Activated naive CD8-positive, alpha-beta T cell treated with anti-CD3 and anti-CD28 coated beads for 36 hours (primary cell): ENCODE results near the gene BBS2. TPM values are rescaled to one million over a fixed set of nuclear protein-coding genes. Genes with fewer than 3 reads are reported as not detected.
A peak's percentile ranks its signal among the peaks of the same experiment; 100 is the strongest.

ENCODE experiments used
- DNase-seq: peaks from one replicate; pipeline ENCODE4 v3.0.0; 2021
- H3K27ac Mint-ChIP-seq: one replicate; pipeline ENCODE4 v1.8.0; 2022; ENCODE audit warnings: mild to moderate bottlenecking, moderate library complexity, mixed read lengths
- H3K27me3 Mint-ChIP-seq: one replicate; pipeline ENCODE4 v1.8.0; 2022; ENCODE audit warnings: mild to moderate bottlenecking, mixed read lengths
- H3K36me3 Mint-ChIP-seq: one replicate; pipeline ENCODE4 v1.8.0; 2021; ENCODE audit warnings: mild to moderate bottlenecking, mixed read lengths
- H3K4me1 Mint-ChIP-seq: one replicate; pipeline ENCODE4 v1.8.0; 2021; ENCODE audit warnings: mixed read lengths
- H3K4me3 Mint-ChIP-seq: one replicate; pipeline ENCODE4 v1.8.0; 2022; ENCODE audit warnings: mild to moderate bottlenecking, moderate library complexity, mixed read lengths
- H3K9me3 Mint-ChIP-seq: one replicate; pipeline ENCODE4 v1.8.0; 2022; ENCODE audit warnings: mixed read lengths
- total RNA-seq, 2 experiments: library from RNA; stranded (reverse); gene quantifications; one replicate each; pipeline ENCODE4 v1.2.3, GENCODE V29; 2021

The BBS2 gene, protein sequence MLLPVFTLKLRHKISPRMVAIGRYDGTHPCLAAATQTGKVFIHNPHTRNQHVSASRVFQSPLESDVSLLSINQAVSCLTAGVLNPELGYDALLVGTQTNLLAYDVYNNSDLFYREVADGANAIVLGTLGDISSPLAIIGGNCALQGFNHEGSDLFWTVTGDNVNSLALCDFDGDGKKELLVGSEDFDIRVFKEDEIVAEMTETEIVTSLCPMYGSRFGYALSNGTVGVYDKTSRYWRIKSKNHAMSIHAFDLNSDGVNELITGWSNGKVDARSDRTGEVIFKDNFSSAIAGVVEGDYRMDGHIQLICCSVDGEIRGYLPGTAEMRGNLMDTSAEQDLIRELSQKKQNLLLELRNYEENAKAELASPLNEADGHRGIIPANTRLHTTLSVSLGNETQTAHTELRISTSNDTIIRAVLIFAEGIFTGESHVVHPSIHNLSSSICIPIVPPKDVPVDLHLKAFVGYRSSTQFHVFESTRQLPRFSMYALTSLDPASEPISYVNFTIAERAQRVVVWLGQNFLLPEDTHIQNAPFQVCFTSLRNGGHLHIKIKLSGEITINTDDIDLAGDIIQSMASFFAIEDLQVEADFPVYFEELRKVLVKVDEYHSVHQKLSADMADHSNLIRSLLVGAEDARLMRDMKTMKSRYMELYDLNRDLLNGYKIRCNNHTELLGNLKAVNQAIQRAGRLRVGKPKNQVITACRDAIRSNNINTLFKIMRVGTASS
- 1 to 10 TPM; 9.3 to 9.6 TPM for total RNA-seq

GRCh38 chr16:56519459-56520250 is at the start of gene BBS2:
TSS of gene BBS2 (minus strand) at chr16:56520024. CDS start at chr16:56519862, 162 bp downstream.
- Mint-ChIP-seq H3K27me3 (no peaks in the 10 kb centered on the region), H3K36me3 (no peaks in the 10 kb centered on the region), H3K4me1 (peaks cover 38% of the 10 kb centered on the region), H3K9me3 (no peaks in the 10 kb centered on the region), H3K4me3 (peak within 1 kb of the TSS; percentile 80), H3K27ac (peak within 1 kb of the TSS; percentile 81)
- peak; percentile 87 for DNase-seq

DNA sequence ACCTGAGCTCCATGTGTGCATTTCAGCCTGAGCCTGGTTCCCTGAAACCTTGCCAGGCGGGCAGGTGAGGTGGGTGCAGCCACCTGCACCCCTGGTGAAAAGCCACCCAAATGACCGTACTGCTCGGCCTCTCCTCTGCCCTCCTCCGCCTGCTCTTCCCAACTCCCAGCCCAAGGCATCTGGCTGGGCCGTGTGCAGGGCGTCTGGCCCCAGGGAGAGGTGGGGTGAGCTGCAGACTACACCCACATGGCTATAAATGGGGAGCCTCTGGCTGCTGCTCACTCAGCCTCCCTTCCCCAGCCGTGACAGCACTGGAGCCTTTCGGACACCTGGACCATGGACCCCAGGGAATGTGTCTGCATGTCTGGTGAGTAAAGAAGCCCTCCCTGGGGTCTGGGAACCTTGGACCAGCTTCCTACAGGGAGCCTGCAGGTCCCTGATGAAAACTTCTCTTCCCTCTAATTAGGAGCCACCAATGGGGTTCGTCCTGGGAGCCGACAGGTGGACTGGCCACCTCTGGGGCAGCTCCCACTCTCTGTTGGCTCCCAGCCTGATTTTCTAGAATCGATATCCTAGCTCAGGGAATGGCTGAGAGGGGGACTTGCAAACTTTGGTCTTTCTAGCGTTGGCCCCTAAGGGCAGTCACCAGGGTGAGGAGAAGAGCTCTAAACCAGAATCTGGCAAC is 45.1 kb upstream of the BBS2 start, which contains the start of gene MT4:
Gene MT4, plus strand, starts transcription at position 281 of the 685 bp plus-strand sequence. Its CDS starts 56 bp downstream, at position 337.
- Mint-ChIP-seq H3K27ac (no peak within 1 kb of the TSS), H3K27me3 (peaks cover 3% of the 10 kb centered on the region), H3K4me1 (no peaks in the 10 kb centered on the region), H3K4me3 (no peak within 1 kb of the TSS), H3K36me3 (no peaks in the 10 kb centered on the region), H3K9me3 (no peaks in the 10 kb centered on the region)
- no peak for DNase-seq

DNA sequence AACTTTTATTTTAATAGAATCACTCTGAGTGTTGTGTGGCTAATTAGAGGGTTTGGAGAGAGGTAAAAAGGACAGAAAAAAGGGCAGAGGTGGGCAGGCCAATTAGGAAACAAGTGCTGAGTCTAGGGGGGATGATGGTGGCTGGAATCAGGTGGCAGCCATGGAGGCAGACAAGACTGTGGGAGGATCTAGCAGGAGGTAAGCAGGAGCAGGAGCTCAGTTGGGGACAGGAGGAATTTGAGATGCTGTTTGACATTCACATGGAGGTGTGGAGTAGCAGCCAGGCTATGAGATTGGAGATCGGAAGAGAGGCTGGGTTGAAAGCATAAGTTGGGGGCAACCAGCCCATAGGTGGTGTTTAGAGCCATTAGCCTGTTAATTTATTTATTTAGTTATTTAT is 41.3 kb upstream of the BBS2 start:
- no peak overlapping the region for H3K27ac Mint-ChIP-seq
- H3K4me1 Mint-ChIP-seq: no peaks in the 10 kb centered on the region
- peaks cover 3% of the 10 kb centered on the region for H3K27me3 Mint-ChIP-seq
- no peaks in the 10 kb centered on the region for H3K9me3 Mint-ChIP-seq
- H3K36me3 Mint-ChIP-seq: no peaks in the 10 kb centered on the region
- no peak for DNase-seq
- no peak overlapping the region for H3K4me3 Mint-ChIP-seq

DNA sequence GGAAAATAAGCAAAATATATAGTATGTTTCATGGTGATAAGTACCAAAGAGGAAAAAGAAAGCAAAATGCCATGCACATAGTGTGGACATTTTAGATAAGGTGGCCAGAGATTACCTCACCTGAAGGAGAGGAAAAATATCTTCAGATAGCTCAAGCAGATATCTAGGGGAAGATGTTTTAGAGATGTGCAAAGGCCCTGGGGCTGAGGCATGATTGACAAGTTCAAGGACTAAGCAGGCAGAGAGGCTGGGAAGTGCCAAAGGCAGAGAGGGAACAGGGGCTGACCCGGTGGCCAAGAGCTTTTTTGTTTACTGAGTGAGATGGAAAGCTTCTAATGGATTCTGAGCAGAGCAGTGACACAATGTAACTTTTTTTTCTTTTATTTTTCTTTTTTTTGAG is 40.6 kb upstream of the BBS2 start:
- DNase-seq: no peak
- H3K4me1 Mint-ChIP-seq: no peaks in the 10 kb centered on the region
- no peaks in the 10 kb centered on the region for H3K9me3 Mint-ChIP-seq
- no peaks in the 10 kb centered on the region for H3K27me3 Mint-ChIP-seq
- H3K27ac Mint-ChIP-seq: no peak overlapping the region
- H3K36me3 Mint-ChIP-seq: no peaks in the 10 kb centered on the region
- no peak overlapping the region for H3K4me3 Mint-ChIP-seq

GRCh38 chr16:56559109-56559508 is 39.3 kb upstream of the BBS2 start:
- no peak overlapping the region for H3K27ac Mint-ChIP-seq
- H3K36me3 Mint-ChIP-seq: no peaks in the 10 kb centered on the region
- no peaks in the 10 kb centered on the region for H3K27me3 Mint-ChIP-seq

DNA sequence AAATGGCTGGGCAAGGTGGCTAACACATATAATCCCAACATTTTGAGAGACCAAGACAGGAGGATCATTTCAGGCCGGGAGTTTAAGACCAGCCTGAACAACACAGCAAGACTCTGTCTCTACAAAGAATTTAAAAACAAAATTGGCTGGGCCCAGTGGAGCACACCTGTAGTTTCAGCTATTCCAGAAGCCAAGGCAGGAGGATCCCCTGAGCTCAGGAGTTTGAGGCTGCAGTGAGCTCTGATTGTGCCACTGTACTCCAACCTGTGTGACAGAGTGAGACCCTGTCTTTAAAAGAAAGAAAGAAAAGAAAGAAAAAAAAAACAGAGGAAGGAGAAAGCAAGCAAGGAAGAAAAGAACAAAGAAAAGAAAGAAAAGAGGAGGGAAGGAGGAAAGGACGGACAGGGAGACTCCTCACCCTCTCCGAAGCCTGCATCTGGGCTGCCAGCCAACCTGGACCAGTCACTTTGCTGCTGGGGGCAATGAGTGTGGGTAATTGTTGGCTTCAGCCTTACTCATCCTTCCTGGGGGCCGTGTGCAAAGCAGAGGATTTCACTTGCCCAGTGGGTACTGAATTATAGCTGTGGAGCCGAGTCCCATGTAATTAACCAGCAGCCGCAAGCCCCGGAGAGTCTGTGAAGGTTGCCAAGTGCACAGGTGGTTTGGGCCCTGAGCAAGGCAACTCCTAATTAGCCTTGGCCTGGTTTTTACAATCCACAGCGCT is 38.4 kb upstream of the BBS2 start:
- no peaks in the 10 kb centered on the region for H3K36me3 Mint-ChIP-seq
- H3K4me1 Mint-ChIP-seq: no peaks in the 10 kb centered on the region
- no peak overlapping the region for H3K27ac Mint-ChIP-seq
- DNase-seq: no peak
- H3K27me3 Mint-ChIP-seq: no peaks in the 10 kb centered on the region
- no peak overlapping the region for H3K4me3 Mint-ChIP-seq
- no peaks in the 10 kb centered on the region for H3K9me3 Mint-ChIP-seq

More at GRCh38 chr16:56559109-56559508, 39.3 kb upstream of the BBS2 start:
- H3K9me3 Mint-ChIP-seq: no peaks in the 10 kb centered on the region
- no peak for DNase-seq
- H3K4me1 Mint-ChIP-seq: no peaks in the 10 kb centered on the region
- no peak overlapping the region for H3K4me3 Mint-ChIP-seq

DNA sequence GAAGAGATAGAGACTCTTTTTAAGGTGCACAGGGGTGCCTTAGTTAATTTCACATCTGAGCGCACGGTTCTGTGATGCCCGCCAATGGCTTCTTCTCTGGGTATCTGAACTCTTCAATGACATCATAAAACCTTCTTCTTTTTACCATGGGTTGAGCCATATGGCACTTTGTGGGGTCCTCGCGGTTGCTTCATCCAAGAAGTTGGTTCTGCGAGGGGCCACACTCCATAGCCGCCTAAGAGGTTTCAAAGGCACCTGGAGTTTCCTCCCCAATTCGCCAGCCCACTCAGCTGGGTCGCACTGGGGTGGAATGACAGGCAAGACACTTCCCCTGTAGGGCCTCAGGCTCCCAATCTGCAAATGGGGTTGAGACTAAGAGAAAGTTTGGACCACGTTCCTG is 34.6 kb upstream of the BBS2 start:
- Mint-ChIP-seq H3K27ac (no peak overlapping the region), H3K4me1 (peaks cover 5% of the 10 kb centered on the region), H3K9me3 (no peaks in the 10 kb centered on the region), H3K4me3 (no peak overlapping the region), H3K36me3 (no peaks in the 10 kb centered on the region), H3K27me3 (no peaks in the 10 kb centered on the region)
- DNase-seq: no peak

GRCh38 chr16:56551796-56552738 is 32.2 kb upstream of the BBS2 start:
- Mint-ChIP-seq H3K4me1 (peaks cover 17% of the 10 kb centered on the region), H3K27me3 (no peaks in the 10 kb centered on the region), H3K36me3 (no peaks in the 10 kb centered on the region), H3K27ac (no peak overlapping the region), H3K4me3 (no peak overlapping the region), H3K9me3 (no peaks in the 10 kb centered on the region)
- DNase-seq: no peak

GRCh38 chr16:56549744-56550385 is 30.0 kb upstream of the BBS2 start:
- no peaks in the 10 kb centered on the region for H3K36me3 Mint-ChIP-seq
- H3K4me3 Mint-ChIP-seq: no peak overlapping the region
- H3K27ac Mint-ChIP-seq: no peak overlapping the region
- H3K9me3 Mint-ChIP-seq: no peaks in the 10 kb centered on the region
- H3K27me3 Mint-ChIP-seq: no peaks in the 10 kb centered on the region
- DNase-seq: no peak
- H3K4me1 Mint-ChIP-seq: peaks cover 20% of the 10 kb centered on the region

DNA sequence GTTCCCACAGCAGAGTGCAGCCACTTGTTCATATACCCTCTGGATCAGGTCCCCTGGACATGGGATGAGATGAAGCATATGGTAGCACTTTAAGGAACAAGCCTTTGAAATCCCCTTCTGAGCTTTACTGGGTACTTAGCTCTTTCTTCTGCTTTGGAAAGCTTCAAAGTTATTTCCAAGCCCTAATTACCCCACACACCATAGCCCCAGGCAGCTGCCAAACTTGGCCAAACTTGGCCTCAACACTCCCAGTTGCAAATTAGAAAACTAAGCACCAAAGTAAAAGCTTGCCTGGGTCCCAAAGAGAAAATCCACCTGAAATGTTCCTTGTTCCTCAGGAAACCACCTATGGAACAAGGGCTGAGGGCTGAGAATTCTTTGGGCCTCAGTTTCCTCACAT is 29.3 kb upstream of the BBS2 start:
- DNase-seq: no peak
- peaks cover 20% of the 10 kb centered on the region for H3K4me1 Mint-ChIP-seq
- H3K27me3 Mint-ChIP-seq: no peaks in the 10 kb centered on the region
- no peaks in the 10 kb centered on the region for H3K36me3 Mint-ChIP-seq
- no peaks in the 10 kb centered on the region for H3K9me3 Mint-ChIP-seq
- no peak overlapping the region for H3K27ac Mint-ChIP-seq
- H3K4me3 Mint-ChIP-seq: no peak overlapping the region

- H3K9me3 Mint-ChIP-seq: no peaks in the 10 kb centered on the region
- H3K27ac Mint-ChIP-seq: no peak overlapping the region
- H3K4me3 Mint-ChIP-seq: no peak overlapping the region
- H3K4me1 Mint-ChIP-seq: peaks cover 20% of the 10 kb centered on the region
- H3K27me3 Mint-ChIP-seq: no peaks in the 10 kb centered on the region
- no peak for DNase-seq
- H3K36me3 Mint-ChIP-seq: no peaks in the 10 kb centered on the region
These were observed 28.2 kb upstream of the BBS2 start for GRCh38 chr16:56547949-56548567.

DNA sequence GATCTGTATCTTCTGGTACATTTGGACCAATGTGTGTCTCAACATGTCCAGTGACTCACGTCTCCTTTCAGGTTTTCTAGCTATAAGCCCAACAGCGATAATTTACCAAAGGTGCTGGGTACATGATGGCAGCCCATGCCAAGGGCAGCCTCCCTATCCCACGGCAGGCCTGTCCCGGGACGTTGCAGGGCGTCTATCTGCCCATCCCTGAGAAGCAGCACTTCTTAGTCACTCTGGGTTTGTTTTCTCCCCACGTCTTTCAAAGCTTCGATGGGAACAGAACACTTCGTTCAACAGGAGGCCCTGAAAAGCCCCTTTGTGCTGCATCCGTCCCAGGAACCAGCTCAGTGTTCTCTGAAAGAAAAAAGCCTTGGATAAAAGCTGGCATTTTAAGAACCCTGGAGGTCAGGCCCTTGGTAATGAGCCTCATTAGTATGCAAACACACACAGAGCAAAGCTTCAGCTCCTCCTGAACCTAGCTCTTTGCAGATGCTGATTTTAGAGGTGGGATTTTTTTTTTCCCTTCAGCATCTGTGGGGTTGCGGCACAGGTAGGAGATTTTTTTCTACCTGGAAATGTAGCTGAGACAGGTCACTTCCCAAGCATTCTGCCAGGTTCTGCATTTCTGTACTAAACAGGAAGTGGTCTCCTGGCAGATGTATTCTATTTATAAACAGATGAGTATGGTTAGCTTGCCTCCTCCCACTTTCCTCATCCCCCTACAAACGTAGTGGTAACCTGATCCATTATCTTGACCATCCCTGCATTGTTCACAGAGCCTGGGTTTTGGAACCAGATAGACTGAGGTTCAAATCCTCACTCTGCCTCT is 27.5 kb upstream of the BBS2 start:
- peaks cover 20% of the 10 kb centered on the region for H3K4me1 Mint-ChIP-seq
- no peaks in the 10 kb centered on the region for H3K9me3 Mint-ChIP-seq
- DNase-seq: no peak
- no peak overlapping the region for H3K27ac Mint-ChIP-seq
- H3K27me3 Mint-ChIP-seq: no peaks in the 10 kb centered on the region
- no peak overlapping the region for H3K4me3 Mint-ChIP-seq
- H3K36me3 Mint-ChIP-seq: no peaks in the 10 kb centered on the region
